Neural cell (in vitro differentiated cells): ENCODE data around the gene KLHL3. TPM values are rescaled to one million over a fixed set of nuclear protein-coding genes. Genes with fewer than 3 reads are reported as not detected.

Source experiments
- H2AFZ ChIP-seq: fragments of 200-600, 300-800 bp; sonication (generic), shearing (Covaris generic); 2 replicates; pipeline ENCODE4 v1.6.0; 2014; ENCODE audit warnings: low read depth, mild to moderate bottlenecking, antibody characterized with exemption, low read length, moderate library complexity
- H3F3A ChIP-seq: fragments of 200-600 bp; shearing (Covaris generic); 2 replicates; pipeline ENCODE4 v1.6.1; 2016; ENCODE audit warnings: mild to moderate bottlenecking, moderate library complexity, mixed read lengths, antibody characterized with exemption, low read length; ENCODE audit not compliant: insufficient read depth, poor library complexity, severe bottlenecking
- H3K27ac ChIP-seq: fragments of 200-600, 300-800 bp; sonication (generic), shearing (Covaris generic); 2 replicates; pipeline ENCODE4 v1.5.1; 2014; ENCODE audit warnings: mild to moderate bottlenecking, low read length, moderate library complexity
- H3K27me3 ChIP-seq: fragments of 300-800, 200-600 bp; sonication (generic), shearing (Covaris generic); 2 replicates; pipeline ENCODE4 v1.6.0; 2014; ENCODE audit warnings: mild to moderate bottlenecking, low read depth, low read length, moderate library complexity; ENCODE audit not compliant: insufficient read depth
- H3K36me3 ChIP-seq: fragments of 300-800, 200-600 bp; sonication (generic), shearing (Covaris generic); 2 replicates; pipeline ENCODE4 v1.5.1; 2014; ENCODE audit warnings: mild to moderate bottlenecking, antibody characterized with exemption, low read length, moderate library complexity; ENCODE audit not compliant: insufficient read depth
- H3K4me2 ChIP-seq: fragments of 300-800, 200-600 bp; sonication (generic), shearing (Covaris generic); 2 replicates; pipeline ENCODE4 v1.6.0; 2014; ENCODE audit warnings: mild to moderate bottlenecking, low read length
- H3K4me3 ChIP-seq: fragments of 300-800, 200-600 bp; sonication (generic), shearing (Covaris generic); 2 replicates; pipeline ENCODE4 v1.5.1; 2014; ENCODE audit warnings: mild to moderate bottlenecking, low read length, moderate library complexity
- H3K79me2 ChIP-seq: fragments of 200-600 bp; shearing (Covaris generic); replicated peaks from 2 replicates; pipeline ENCODE4 v1.6.0; 2014; ENCODE audit warnings: mild to moderate bottlenecking, low read length, moderate library complexity; ENCODE audit not compliant: insufficient read depth
- H3K9ac ChIP-seq: fragments of 300-800, 200-600 bp; sonication (generic), shearing (Covaris generic); 2 replicates; pipeline ENCODE4 v1.6.1; 2016; ENCODE audit warnings: mild to moderate bottlenecking, low read length, mixed read lengths
- H3K9me2 ChIP-seq: fragments of 200-600 bp; shearing (Covaris generic); 2 replicates; pipeline ENCODE4 v1.6.1; 2016; ENCODE audit warnings: mild to moderate bottlenecking, low read length, mixed read lengths; ENCODE audit not compliant: insufficient read depth
- H3K9me3 ChIP-seq: fragments of 200-600, 300-800 bp; sonication (generic), shearing (Covaris generic); 2 replicates; pipeline ENCODE4 v1.6.1; 2016; ENCODE audit warnings: mild to moderate bottlenecking, mixed run types, low read length, moderate library complexity, mixed read lengths
- H4K20me1 ChIP-seq: fragments of 200-600 bp; shearing (Covaris generic); 2 replicates; pipeline ENCODE4 v1.6.1; 2016; ENCODE audit warnings: mild to moderate bottlenecking, mixed run types; ENCODE audit not compliant: insufficient read depth
- CTCF ChIP-seq: fragments of 450-650 bp; IDR thresholded peaks from 2 replicates; pipeline ENCODE4 v1.5.1; 2014; ENCODE audit warnings: antibody characterized with exemption, mild to moderate bottlenecking, moderate library complexity; ENCODE audit not compliant: poor library complexity, severe bottlenecking
- EP300 ChIP-seq: fragments of 450-650 bp; conservative IDR thresholded peaks from 2 replicates; pipeline ENCODE4 v1.6.1; 2014; ENCODE audit warnings: antibody characterized with exemption, mild to moderate bottlenecking, moderate library complexity; ENCODE audit not compliant: poor library complexity, severe bottlenecking
- EZH2 ChIP-seq: fragments of 200-600, 300-800 bp; shearing (Covaris generic), sonication (generic); IDR thresholded peaks from 2 replicates; pipeline ENCODE4 v1.6.1; 2014; ENCODE audit warnings: antibody characterized with exemption, low read length, borderline replicate concordance, mild to moderate bottlenecking; ENCODE audit not compliant: insufficient read depth, poor library complexity, severe bottlenecking
- MXI1 ChIP-seq: fragments of 450-650 bp; conservative IDR thresholded peaks from 2 replicates; pipeline ENCODE4 v1.6.1; 2014; ENCODE audit warnings: antibody characterized with exemption, mild to moderate bottlenecking; ENCODE audit not compliant: poor library complexity, severe bottlenecking
- POLR2AphosphoS5 ChIP-seq: IDR thresholded peaks from 2 replicates; pipeline ENCODE4 v1.6.1; 2012
- RAD21 ChIP-seq: fragments of 450-650 bp; conservative IDR thresholded peaks from 2 replicates; pipeline ENCODE4 v1.6.1; 2014; ENCODE audit warnings: antibody characterized with exemption, mild to moderate bottlenecking, moderate library complexity
- REST ChIP-seq: IDR thresholded peaks from 2 replicates; pipeline ENCODE4 v1.6.1; 2012; ENCODE audit warnings: borderline replicate concordance
- SMC3 ChIP-seq: fragments of 450-650 bp; conservative IDR thresholded peaks from 2 replicates; pipeline ENCODE4 v1.6.1; 2014; ENCODE audit warnings: antibody characterized with exemption, mild to moderate bottlenecking, moderate library complexity; ENCODE audit not compliant: poor library complexity
- TAF1 ChIP-seq: IDR thresholded peaks from 2 replicates; pipeline ENCODE4 v1.6.1; 2012; ENCODE audit warnings: low read depth
- polyA plus RNA-seq: library from polyadenylated mRNA; depleted of rRNA; stranded (reverse); fragments of >200 nt; gene quantifications from 2 replicates; pipeline ENCODE4 v1.2.3, GENCODE V29; 2014

Gene KLHL3
- polyA plus RNA-seq, 1 donor from 2014 or later: 12.9 TPM

GRCh38 chr5:137624786-137625349, 111.0 kb downstream of the KLHL3 start:
- Histone ChIP-seq H3K27ac (no peak overlapping the region), H3K9me3 (no peaks in the 10 kb centered on the region), H3K9me2 (no peaks in the 10 kb centered on the region), H3K36me3 (no peaks in the 10 kb centered on the region), H4K20me1 (no peaks in the 10 kb centered on the region), H3K4me3 (no peak overlapping the region), H3K4me2 (no peak overlapping the region), H3F3A (no peaks in the 10 kb centered on the region), H3K79me2 (no peaks in the 10 kb centered on the region), H3K27me3 (no peaks in the 10 kb centered on the region), H2AFZ (no peak overlapping the region), H3K9ac (no peak overlapping the region)
- TF ChIP-seq POLR2AphosphoS5 (no peak), TAF1 (no peak), EZH2 (no peak), MXI1 (no peak), RAD21 (no peak), EP300 (no peak), REST (no peak), CTCF (no peak), SMC3 (no peak)

GRCh38 chr5:137622850-137623249, 113.0 kb downstream of the KLHL3 start:
- H3K27ac ChIP-seq: no peak overlapping the region
- TF ChIP-seq TAF1 (no peak), EZH2 (no peak), POLR2AphosphoS5 (no peak), MXI1 (no peak), SMC3 (no peak), REST (no peak), CTCF (no peak), RAD21 (no peak), EP300 (no peak)
- no peak overlapping the region for H2AFZ ChIP-seq
- no peak overlapping the region for H3K4me3 ChIP-seq
- no peak overlapping the region for H3K4me2 ChIP-seq
- no peak overlapping the region for H3K9ac ChIP-seq
- H3K79me2 ChIP-seq: no peaks in the 10 kb centered on the region
- no peaks in the 10 kb centered on the region for H3K9me2 ChIP-seq
- H3K36me3 ChIP-seq: no peaks in the 10 kb centered on the region
- H3K9me3 ChIP-seq: no peaks in the 10 kb centered on the region
- H3K27me3 ChIP-seq: no peaks in the 10 kb centered on the region
- no peaks in the 10 kb centered on the region for H4K20me1 ChIP-seq
- no peaks in the 10 kb centered on the region for H3F3A ChIP-seq
